ENCODE data around the gene DARS2. TPM values are rescaled to one million over a fixed set of nuclear protein-coding genes. Genes with fewer than 3 reads are reported as not detected.

The DARS2 gene, protein sequence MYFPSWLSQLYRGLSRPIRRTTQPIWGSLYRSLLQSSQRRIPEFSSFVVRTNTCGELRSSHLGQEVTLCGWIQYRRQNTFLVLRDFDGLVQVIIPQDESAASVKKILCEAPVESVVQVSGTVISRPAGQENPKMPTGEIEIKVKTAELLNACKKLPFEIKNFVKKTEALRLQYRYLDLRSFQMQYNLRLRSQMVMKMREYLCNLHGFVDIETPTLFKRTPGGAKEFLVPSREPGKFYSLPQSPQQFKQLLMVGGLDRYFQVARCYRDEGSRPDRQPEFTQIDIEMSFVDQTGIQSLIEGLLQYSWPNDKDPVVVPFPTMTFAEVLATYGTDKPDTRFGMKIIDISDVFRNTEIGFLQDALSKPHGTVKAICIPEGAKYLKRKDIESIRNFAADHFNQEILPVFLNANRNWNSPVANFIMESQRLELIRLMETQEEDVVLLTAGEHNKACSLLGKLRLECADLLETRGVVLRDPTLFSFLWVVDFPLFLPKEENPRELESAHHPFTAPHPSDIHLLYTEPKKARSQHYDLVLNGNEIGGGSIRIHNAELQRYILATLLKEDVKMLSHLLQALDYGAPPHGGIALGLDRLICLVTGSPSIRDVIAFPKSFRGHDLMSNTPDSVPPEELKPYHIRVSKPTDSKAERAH
- total RNA-seq, result 10 to 100 TPM; 15.7 to 16.1 TPM
- 10 to 100 TPM in 1 of 2 donors, 1 to 10 TPM in 1; 6.6 to 10.6 TPM for polyA plus RNA-seq
- long read RNA-seq, donor 1, partial matches to known transcripts, result 0 of 2 reads
- long read RNA-seq, donor 1, other reads (novel, unspliced or antisense), result 0 of 2 reads
- long read RNA-seq, donor 2, partial matches to known transcripts, result 315 of 599 reads
- long read RNA-seq, donor 2, other reads (novel, unspliced or antisense), result 282 of 599 reads
- long read RNA-seq, donor 3, partial matches to known transcripts, result 0 of 2 reads
- long read RNA-seq, donor 3, other reads (novel, unspliced or antisense), result 0 of 2 reads
- long read RNA-seq, donor 4, partial matches to known transcripts, result 10 of 13 reads
- long read RNA-seq, donor 4, other reads (novel, unspliced or antisense), result 0 of 13 reads
- long read RNA-seq, donor 5, partial matches to known transcripts, result 0 of 5 reads
- long read RNA-seq, donor 5, other reads (novel, unspliced or antisense), result 0 of 5 reads

DNA sequence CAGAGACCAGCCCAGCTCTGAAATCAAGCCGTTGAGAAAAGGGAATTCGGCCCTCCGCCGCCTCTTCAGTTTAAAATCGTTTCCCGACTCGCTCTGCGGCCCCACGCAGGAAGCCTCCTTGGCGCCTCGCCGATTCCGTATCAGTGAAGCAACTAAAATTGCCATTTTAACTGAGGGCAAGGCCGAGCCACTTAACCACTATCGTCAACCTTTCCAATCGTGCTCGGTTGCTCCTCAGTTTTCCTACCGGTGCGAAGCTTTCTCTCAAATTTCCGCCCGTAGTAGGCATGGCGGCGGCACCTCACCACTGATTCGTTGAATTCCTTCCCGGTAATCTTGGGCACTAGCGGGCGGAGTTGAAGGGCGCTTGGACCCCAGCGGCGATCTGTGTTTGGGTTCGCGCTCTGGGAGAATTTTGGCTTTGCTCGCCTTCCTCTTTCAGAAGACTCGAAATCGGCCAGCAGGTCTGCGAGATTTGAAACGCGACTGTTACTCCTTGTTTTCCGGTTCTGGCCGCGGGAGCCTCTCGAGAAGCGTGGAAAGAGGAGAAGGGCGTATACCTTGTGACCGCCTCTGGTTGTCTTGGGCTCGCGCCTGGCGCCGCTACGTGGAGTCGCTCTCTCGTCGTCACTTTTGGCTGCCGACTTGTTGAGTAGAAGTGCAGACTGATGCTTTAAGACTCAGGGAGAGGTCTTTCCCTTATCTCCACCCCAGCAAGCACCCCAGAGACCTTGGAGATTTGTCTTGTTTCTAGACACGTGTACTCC lies at the start of gene DARS2, which contains the start of gene CENPL:
TSS of gene DARS2 (plus strand) at position 359 of the 767 bp plus-strand sequence. CDS start 557 bp downstream, outside the sequence.
TSS of gene CENPL (minus strand) at position 569 of the 767 bp plus-strand sequence. CDS start 13,584 bp downstream, outside the sequence.
- peaks cover 0 to 15% (median 6%) of the 10 kb centered on the region in 5 donors for H3K4me1 ChIP-seq (ENCODE audit: control insufficient read depth in 5 of 5, insufficient read depth in 5 of 5, low read length in 5 of 5)
- TF ChIP-seq, protein P1, sequence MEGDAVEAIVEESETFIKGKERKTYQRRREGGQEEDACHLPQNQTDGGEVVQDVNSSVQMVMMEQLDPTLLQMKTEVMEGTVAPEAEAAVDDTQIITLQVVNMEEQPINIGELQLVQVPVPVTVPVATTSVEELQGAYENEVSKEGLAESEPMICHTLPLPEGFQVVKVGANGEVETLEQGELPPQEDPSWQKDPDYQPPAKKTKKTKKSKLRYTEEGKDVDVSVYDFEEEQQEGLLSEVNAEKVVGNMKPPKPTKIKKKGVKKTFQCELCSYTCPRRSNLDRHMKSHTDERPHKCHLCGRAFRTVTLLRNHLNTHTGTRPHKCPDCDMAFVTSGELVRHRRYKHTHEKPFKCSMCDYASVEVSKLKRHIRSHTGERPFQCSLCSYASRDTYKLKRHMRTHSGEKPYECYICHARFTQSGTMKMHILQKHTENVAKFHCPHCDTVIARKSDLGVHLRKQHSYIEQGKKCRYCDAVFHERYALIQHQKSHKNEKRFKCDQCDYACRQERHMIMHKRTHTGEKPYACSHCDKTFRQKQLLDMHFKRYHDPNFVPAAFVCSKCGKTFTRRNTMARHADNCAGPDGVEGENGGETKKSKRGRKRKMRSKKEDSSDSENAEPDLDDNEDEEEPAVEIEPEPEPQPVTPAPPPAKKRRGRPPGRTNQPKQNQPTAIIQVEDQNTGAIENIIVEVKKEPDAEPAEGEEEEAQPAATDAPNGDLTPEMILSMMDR (IDR thresholded peaks at IDR 0.05; ENCODE audit: control extremely low read depth, extremely low read depth), result no peak
- peaks cover 0 to 6% (median 2%) of the 10 kb centered on the region in 4 donors for H3K36me3 ChIP-seq (ENCODE audit: control insufficient read depth in 4 of 4, insufficient read depth in 4 of 4, low read length in 4 of 4)
- WGBS, 2 donors, result 0% methylated on average over 55 of the region's 55 CpGs
- DNase-seq (peak; percentile 97 to 100 (median 99)), ATAC-seq (ENCODE audit: insufficient read depth, low FRiP score) (peak; percentile 95)
- H3K27ac ChIP-seq (ENCODE audit: low read depth in 1 of 2, low read length in 1 of 2), result peak within 1 kb of the TSS; percentile 85 to 96
- H3K9ac ChIP-seq (ENCODE audit: insufficient read depth in 1 of 2, low read length in 2 of 2), result peak within 1 kb of the TSS; percentile 60 to 98
- no peaks in the 10 kb centered on the region for H3K9me3 ChIP-seq (ENCODE audit: control insufficient read depth in 4 of 4, insufficient read depth in 3 of 4, low read length in 3 of 4)
- no peaks in the 10 kb centered on the region for H3K27me3 ChIP-seq (ENCODE audit: control insufficient read depth in 3 of 3, insufficient read depth in 3 of 3, low read length in 2 of 3)
- H3K4me3 ChIP-seq, result peak within 1 kb of the TSS; percentile 84

DNA sequence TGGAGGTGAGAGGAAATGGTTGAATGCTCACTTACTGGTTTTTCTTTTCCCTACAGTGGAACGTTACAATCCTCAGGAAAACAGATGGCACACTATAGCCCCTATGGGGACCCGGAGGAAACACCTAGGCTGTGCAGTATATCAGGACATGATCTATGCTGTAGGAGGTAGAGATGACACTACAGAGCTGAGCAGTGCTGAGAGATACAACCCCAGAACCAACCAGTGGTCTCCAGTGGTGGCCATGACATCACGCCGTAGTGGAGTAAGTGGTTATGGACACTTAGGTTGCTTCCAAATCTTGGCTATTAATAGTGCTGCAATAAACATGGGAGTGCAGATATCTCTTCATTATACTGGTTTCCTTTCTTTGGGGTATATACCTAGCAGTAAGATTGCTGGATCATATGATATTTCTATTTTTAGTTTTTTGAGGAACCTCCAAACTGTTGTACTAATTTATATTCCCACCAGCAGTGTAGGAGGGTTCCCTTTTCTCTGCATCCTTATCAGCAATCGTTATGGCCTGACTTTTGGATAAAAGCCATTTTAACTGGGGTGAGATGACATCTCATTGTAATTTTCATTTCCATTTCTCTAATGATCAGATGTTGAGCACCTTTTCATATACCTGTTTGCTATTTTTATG lies 48.8 kb upstream of the DARS2 start:
- 80 to 89% methylated on average over 5 of the region's 5 CpGs for WGBS, 2 donors

More for the DNA sequence above, 48.8 kb upstream of the DARS2 start:
- no peak for DNase-seq
- no peak for ATAC-seq (ENCODE audit: insufficient read depth, low FRiP score)
- peaks cover 16 to 32% (median 28%) of the 10 kb centered on the region in 4 donors for H3K36me3 ChIP-seq (ENCODE audit: control insufficient read depth in 4 of 4, insufficient read depth in 4 of 4, low read length in 4 of 4)
- H3K4me1 ChIP-seq (ENCODE audit: control insufficient read depth in 5 of 5, insufficient read depth in 5 of 5, low read length in 5 of 5), result no peaks in the 10 kb centered on the region
- H3K9ac ChIP-seq (ENCODE audit: insufficient read depth in 1 of 2, low read length in 2 of 2), result no peak overlapping the region
- peaks cover 0 to 3% (median 0%) of the 10 kb centered on the region in 4 donors for H3K9me3 ChIP-seq (ENCODE audit: control insufficient read depth in 4 of 4, insufficient read depth in 3 of 4, low read length in 3 of 4)
- no peak overlapping the region for H3K27ac ChIP-seq (ENCODE audit: low read depth in 1 of 2, low read length in 1 of 2)
- H3K4me3 ChIP-seq, result no peak overlapping the region
- H3K27me3 ChIP-seq (ENCODE audit: control insufficient read depth in 3 of 3, insufficient read depth in 3 of 3, low read length in 2 of 3), result no peaks in the 10 kb centered on the region
- TF ChIP-seq, protein P1 (IDR thresholded peaks at IDR 0.05; ENCODE audit: control extremely low read depth, extremely low read depth), result no peak

Data from lung (tissue), 16 donors.